ENCODE measurements around the gene PLA2R1.

Gene PLA2R1

GRCh38 chr2:160076914-160077313 is 14.5 kb upstream of the PLA2R1 start:
- no peak for TF ChIP-seq CTCF (conservative IDR thresholded peaks at IDR 0.05)
- H3K27ac ChIP-seq = peak overlapping the region; percentile 55

GRCh38 chr2:160076241-160076640 is 13.8 kb upstream of the PLA2R1 start:
- peak overlapping the region; percentile 55 for H3K27ac ChIP-seq
- TF ChIP-seq CTCF (conservative IDR thresholded peaks at IDR 0.05) = no peak

GRCh38 chr2:160075171-160075570 is 12.8 kb upstream of the PLA2R1 start:
- TF ChIP-seq CTCF (conservative IDR thresholded peaks at IDR 0.05) = no peak
- peak overlapping the region; percentile 55; the same call in 1 of the 2 replicates for H3K27ac ChIP-seq

GRCh38 chr2:160073284-160073888 is 11.0 kb upstream of the PLA2R1 start:
- no peak for TF ChIP-seq CTCF (conservative IDR thresholded peaks at IDR 0.05)
- H3K27ac ChIP-seq = no peak overlapping the region

GRCh38 chr2:160068906-160069305 is 6.5 kb upstream of the PLA2R1 start:
- TF ChIP-seq CTCF (conservative IDR thresholded peaks at IDR 0.05) = no peak
- no peak overlapping the region for H3K27ac ChIP-seq

- no peak for TF ChIP-seq CTCF (conservative IDR thresholded peaks at IDR 0.05)
- H3K27ac ChIP-seq = no peak overlapping the region
These were observed 2.5 kb upstream of the PLA2R1 start for GRCh38 chr2:160064916-160065315.

GRCh38 chr2:160063879-160064612 is 1.6 kb upstream of the PLA2R1 start:
- TF ChIP-seq CTCF (conservative IDR thresholded peaks at IDR 0.05) = no peak
- H3K27ac ChIP-seq = 0 out of 2 replicates have a peak overlapping the region, but pooled peaks have one; percentile 10

Data from VCaP (cell line).